IMR-90 (cell line): ENCODE results near the gene GLYATL1.

Experiments
- POLR2A ChIP-seq: IDR thresholded peaks from 2 replicates; pipeline ENCODE4 v1.6.1; 2012; ENCODE audit warnings: mild to moderate bottlenecking, low read depth, low read length
- TF ChIP-seq, protein P1 (sequence below): conservative IDR thresholded peaks from 2 replicates; pipeline ENCODE4 v1.5.1; 2012; ENCODE audit warnings: mild to moderate bottlenecking, low read depth, low read length, improper control_type of control experiment

DNA sequence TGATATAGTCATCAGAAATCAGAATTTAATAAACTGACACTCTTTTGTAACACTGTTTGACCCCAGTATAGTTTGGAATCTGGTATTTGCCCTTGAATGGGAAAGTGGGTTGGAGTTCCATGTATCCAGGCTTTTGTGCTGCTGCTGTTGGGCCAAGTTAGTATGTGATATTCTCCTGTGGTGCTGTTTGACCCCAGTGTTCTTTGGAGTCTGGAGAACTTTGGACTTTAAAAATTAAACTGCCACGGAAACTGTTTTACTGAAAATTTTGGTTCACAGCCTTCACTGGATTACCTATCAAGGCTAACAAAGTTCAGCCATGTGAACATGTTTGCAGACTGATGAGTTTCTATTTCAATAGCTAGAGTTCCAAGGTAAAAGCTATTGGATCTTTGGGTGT, 740 bp downstream of the GLYATL1 start:
- no peak for TF ChIP-seq POLR2A
- TF ChIP-seq, protein P1, sequence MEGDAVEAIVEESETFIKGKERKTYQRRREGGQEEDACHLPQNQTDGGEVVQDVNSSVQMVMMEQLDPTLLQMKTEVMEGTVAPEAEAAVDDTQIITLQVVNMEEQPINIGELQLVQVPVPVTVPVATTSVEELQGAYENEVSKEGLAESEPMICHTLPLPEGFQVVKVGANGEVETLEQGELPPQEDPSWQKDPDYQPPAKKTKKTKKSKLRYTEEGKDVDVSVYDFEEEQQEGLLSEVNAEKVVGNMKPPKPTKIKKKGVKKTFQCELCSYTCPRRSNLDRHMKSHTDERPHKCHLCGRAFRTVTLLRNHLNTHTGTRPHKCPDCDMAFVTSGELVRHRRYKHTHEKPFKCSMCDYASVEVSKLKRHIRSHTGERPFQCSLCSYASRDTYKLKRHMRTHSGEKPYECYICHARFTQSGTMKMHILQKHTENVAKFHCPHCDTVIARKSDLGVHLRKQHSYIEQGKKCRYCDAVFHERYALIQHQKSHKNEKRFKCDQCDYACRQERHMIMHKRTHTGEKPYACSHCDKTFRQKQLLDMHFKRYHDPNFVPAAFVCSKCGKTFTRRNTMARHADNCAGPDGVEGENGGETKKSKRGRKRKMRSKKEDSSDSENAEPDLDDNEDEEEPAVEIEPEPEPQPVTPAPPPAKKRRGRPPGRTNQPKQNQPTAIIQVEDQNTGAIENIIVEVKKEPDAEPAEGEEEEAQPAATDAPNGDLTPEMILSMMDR: no peak
